Tibial nerve (tissue), 4 donors: ENCODE results near the gene GPR3.

ENCODE experiments used
- EP300 ChIP-seq, 2 donors: sonication (generic); formaldehyde crosslinking; IDR thresholded peaks; one replicate each; pipeline ENCODE4 v1.6.1; 2017; ENCODE audit warnings: antibody characterized with exemption in 2 of 2, mild to moderate bottlenecking in 1 of 2
- POLR2A ChIP-seq, 2 donors: fragments of 450-650 bp; IDR thresholded peaks; one replicate each; pipeline ENCODE4 v1.6.1; 2017; ENCODE audit warnings: antibody characterized with exemption in 2 of 2, mild to moderate bottlenecking in 2 of 2, moderate library complexity in 2 of 2
- TF ChIP-seq, protein P1 (sequence below), 5 experiments: fragments of 200-600 bp in 3 of 5; fragments of 450-650 bp in 2 of 5; sonication (generic) in 3 of 5; IDR thresholded peaks; one replicate each; pipeline ENCODE4 v1.5.1; 2016 to 2019; ENCODE audit warnings: antibody characterized with exemption in 5 of 5, mild to moderate bottlenecking in 3 of 5, moderate library complexity in 2 of 5

- TF ChIP-seq, protein P1, sequence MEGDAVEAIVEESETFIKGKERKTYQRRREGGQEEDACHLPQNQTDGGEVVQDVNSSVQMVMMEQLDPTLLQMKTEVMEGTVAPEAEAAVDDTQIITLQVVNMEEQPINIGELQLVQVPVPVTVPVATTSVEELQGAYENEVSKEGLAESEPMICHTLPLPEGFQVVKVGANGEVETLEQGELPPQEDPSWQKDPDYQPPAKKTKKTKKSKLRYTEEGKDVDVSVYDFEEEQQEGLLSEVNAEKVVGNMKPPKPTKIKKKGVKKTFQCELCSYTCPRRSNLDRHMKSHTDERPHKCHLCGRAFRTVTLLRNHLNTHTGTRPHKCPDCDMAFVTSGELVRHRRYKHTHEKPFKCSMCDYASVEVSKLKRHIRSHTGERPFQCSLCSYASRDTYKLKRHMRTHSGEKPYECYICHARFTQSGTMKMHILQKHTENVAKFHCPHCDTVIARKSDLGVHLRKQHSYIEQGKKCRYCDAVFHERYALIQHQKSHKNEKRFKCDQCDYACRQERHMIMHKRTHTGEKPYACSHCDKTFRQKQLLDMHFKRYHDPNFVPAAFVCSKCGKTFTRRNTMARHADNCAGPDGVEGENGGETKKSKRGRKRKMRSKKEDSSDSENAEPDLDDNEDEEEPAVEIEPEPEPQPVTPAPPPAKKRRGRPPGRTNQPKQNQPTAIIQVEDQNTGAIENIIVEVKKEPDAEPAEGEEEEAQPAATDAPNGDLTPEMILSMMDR (IDR thresholded peaks at IDR 0.05): no peak
- TF ChIP-seq EP300 (IDR thresholded peaks at IDR 0.05) (no peak), POLR2A (IDR thresholded peaks at IDR 0.05) (no peak)
Observed at GRCh38 chr1:27413004-27413403, 20.6 kb downstream of the GPR3 start.
